Large intestine (tissue), 3 donors: Measurements from ENCODE around the gene CARD14. TPM values are rescaled to one million over a fixed set of nuclear protein-coding genes. Genes with fewer than 3 reads are reported as not detected.

Experiments used
- DNase-seq, 2 donors: peaks; one replicate each; pipeline versions ENCODE4 v3.0.0 to v3.0.0-alpha.2; 2013
- H3K27ac ChIP-seq: one replicate; pipeline ENCODE4 v1.5.1; 2013; ENCODE audit warnings: low read length
- H3K27me3 ChIP-seq: 2 replicates; pipeline ENCODE4 v1.6.1; 2013; ENCODE audit warnings: low read length; ENCODE audit not compliant: control insufficient read depth, insufficient read depth
- H3K36me3 ChIP-seq: 2 replicates; pipeline ENCODE4 v1.6.1; 2013; ENCODE audit warnings: low read length; ENCODE audit not compliant: control insufficient read depth, insufficient read depth
- H3K4me1 ChIP-seq: one replicate; pipeline ENCODE4 v1.6.1; 2013; ENCODE audit warnings: low read length; ENCODE audit not compliant: control insufficient read depth, insufficient read depth
- H3K4me3 ChIP-seq: one replicate; pipeline ENCODE4 v1.5.1; 2013; ENCODE audit warnings: low read length
- H3K9me3 ChIP-seq: one replicate; pipeline ENCODE4 v1.6.1; 2013; ENCODE audit warnings: mild to moderate bottlenecking, low read depth, low read length, moderate library complexity; ENCODE audit not compliant: control insufficient read depth
- WGBS: methylation state at CpG from one replicate; pipeline ENCODE4 v1.1.5; 2013; ENCODE audit warnings: low lambda C conversion rate; ENCODE audit not compliant: insufficient coverage; 5-methylcytosine and 5-hydroxymethylcytosine counted together
- polyA plus RNA-seq: library from polyadenylated mRNA; unstranded; fragments of 120-200 nt; gene quantifications from one replicate; pipeline ENCODE4 v1.2.1, GENCODE V29; 2013

Gene CARD14
- polyA plus RNA-seq, 1 donor, result 3.2 TPM

GRCh38 chr17:80183581-80184422 is 14.0 kb downstream of the CARD14 start:
- H3K4me3 ChIP-seq, result no peak overlapping the region
- H3K4me1 ChIP-seq, result no peaks in the 10 kb centered on the region
- H3K9me3 ChIP-seq, result no peaks in the 10 kb centered on the region
- peaks cover 2% of the 10 kb centered on the region for H3K27me3 ChIP-seq
- no peaks in the 10 kb centered on the region for H3K36me3 ChIP-seq
- no peak for DNase-seq
- no CpG with 5 or more reads among the region's 26 CpGs for WGBS
- H3K27ac ChIP-seq, result no peak overlapping the region

DNA sequence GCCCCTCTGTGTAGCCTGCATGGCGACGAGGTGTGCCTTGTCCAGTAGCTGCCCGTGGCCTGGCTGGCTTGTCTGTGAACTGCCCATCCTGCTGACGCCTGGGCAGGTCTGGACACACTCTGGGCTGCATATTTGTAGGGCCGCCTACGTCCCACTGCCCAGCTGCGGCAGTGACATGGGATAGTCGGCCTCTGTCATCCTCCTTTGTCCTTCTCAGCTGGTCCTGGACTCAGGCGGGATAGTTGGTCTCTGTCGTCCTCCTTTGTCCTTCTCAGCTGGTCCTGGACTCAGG is 14.5 kb downstream of the CARD14 start:
- peaks cover 6% of the 10 kb centered on the region for H3K27me3 ChIP-seq
- WGBS, result no CpG with 5 or more reads among the region's 10 CpGs
- DNase-seq, result no peak
- H3K4me1 ChIP-seq, result no peaks in the 10 kb centered on the region
- no peaks in the 10 kb centered on the region for H3K36me3 ChIP-seq
- no peaks in the 10 kb centered on the region for H3K9me3 ChIP-seq
- H3K27ac ChIP-seq, result no peak overlapping the region
- H3K4me3 ChIP-seq, result no peak overlapping the region

GRCh38 chr17:80185968-80186367 is 16.1 kb downstream of the CARD14 start:
- H3K27me3 ChIP-seq, result peaks cover 6% of the 10 kb centered on the region
- no peaks in the 10 kb centered on the region for H3K36me3 ChIP-seq
- WGBS, result 80% methylated on average over 1 of the region's 9 CpGs
- no peak overlapping the region for H3K27ac ChIP-seq
- no peaks in the 10 kb centered on the region for H3K4me1 ChIP-seq
- no peaks in the 10 kb centered on the region for H3K9me3 ChIP-seq
- no peak overlapping the region for H3K4me3 ChIP-seq
- DNase-seq, result no peak

DNA sequence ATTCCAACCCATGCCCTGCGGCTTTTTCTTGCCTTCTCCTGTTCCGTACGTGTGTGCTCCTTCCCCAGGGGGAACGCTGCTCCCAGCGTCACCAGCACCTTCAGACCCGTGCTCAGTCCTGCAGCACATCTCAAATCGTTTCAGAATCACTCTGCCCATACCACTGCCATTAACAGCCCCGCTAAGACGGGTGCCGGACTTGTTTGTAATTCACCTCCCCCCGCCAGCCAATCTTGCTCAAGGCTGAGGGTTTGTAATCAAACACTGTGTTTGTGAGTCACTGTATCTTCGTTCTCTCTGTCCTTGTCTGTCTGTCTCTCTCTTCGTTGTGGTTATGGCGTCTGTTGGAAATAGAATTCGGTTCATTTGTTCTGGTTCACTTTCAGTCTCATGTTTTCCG is 17.3 kb downstream of the CARD14 start:
- no peak for DNase-seq
- Histone ChIP-seq H3K27me3 (peaks cover 6% of the 10 kb centered on the region), H3K9me3 (no peaks in the 10 kb centered on the region), H3K27ac (no peak overlapping the region), H3K36me3 (no peaks in the 10 kb centered on the region), H3K4me1 (no peaks in the 10 kb centered on the region), H3K4me3 (no peak overlapping the region)
- no CpG with 5 or more reads among the region's 16 CpGs for WGBS

- no peaks in the 10 kb centered on the region for H3K9me3 ChIP-seq
- peaks cover 11% of the 10 kb centered on the region for H3K27me3 ChIP-seq
- no peak overlapping the region for H3K4me3 ChIP-seq
- no peak for DNase-seq
- no peaks in the 10 kb centered on the region for H3K36me3 ChIP-seq
- no CpG with 5 or more reads among the region's 18 CpGs for WGBS
- H3K4me1 ChIP-seq, result no peaks in the 10 kb centered on the region
- no peak overlapping the region for H3K27ac ChIP-seq
These were observed 17.7 kb downstream of the CARD14 start for GRCh38 chr17:80187515-80187941.

DNA sequence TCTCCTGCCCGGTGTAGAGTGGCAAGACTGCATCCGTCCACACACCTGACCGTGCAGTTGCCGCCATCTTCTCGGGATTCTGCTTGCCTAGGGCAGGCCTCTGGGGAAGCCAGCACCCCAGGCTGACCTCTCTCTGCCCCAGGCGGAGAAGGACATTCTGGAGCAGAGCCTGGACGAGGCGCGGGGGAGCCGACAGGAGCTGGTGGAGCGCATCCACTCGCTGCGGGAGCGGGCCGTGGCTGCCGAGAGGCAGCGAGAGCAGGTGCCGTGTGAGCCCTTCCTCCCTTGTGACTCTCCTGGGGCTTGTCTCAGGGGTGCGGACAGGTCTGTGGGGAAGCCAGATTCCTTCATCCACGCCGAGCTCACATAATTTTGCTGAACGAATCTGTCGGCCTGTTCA is 19.8 kb downstream of the CARD14 start:
- Histone ChIP-seq H3K36me3 (no peaks in the 10 kb centered on the region), H3K27me3 (peaks cover 11% of the 10 kb centered on the region), H3K9me3 (no peaks in the 10 kb centered on the region), H3K27ac (no peak overlapping the region), H3K4me1 (no peaks in the 10 kb centered on the region), H3K4me3 (no peak overlapping the region)
- no CpG with 5 or more reads among the region's 23 CpGs for WGBS
- DNase-seq, result no peak

- no CpG with 5 or more reads among the region's 10 CpGs for WGBS
These were observed 20.9 kb downstream of the CARD14 start for GRCh38 chr17:80190716-80191115.

GRCh38 chr17:80191192-80191591 is 21.4 kb downstream of the CARD14 start:
- Histone ChIP-seq H3K27ac (no peak overlapping the region), H3K9me3 (no peaks in the 10 kb centered on the region), H3K36me3 (no peaks in the 10 kb centered on the region), H3K4me1 (no peaks in the 10 kb centered on the region), H3K4me3 (no peak overlapping the region), H3K27me3 (peaks cover 13% of the 10 kb centered on the region)
- WGBS, result no CpG with 5 or more reads among the region's 20 CpGs
- DNase-seq, result no peak

More at GRCh38 chr17:80190716-80191115, 20.9 kb downstream of the CARD14 start:
- Histone ChIP-seq H3K36me3 (no peaks in the 10 kb centered on the region), H3K27me3 (peaks cover 13% of the 10 kb centered on the region), H3K27ac (no peak overlapping the region), H3K4me1 (no peaks in the 10 kb centered on the region), H3K9me3 (no peaks in the 10 kb centered on the region), H3K4me3 (no peak overlapping the region)
- DNase-seq, result no peak

- no peak overlapping the region for H3K4me3 ChIP-seq
- 80% methylated on average over 1 of the region's 29 CpGs for WGBS
- no peaks in the 10 kb centered on the region for H3K36me3 ChIP-seq
- no peaks in the 10 kb centered on the region for H3K4me1 ChIP-seq
- no peaks in the 10 kb centered on the region for H3K9me3 ChIP-seq
- DNase-seq, result peak in 1 of 2 donors; percentile 12
- H3K27me3 ChIP-seq, result peaks cover 13% of the 10 kb centered on the region
- no peak overlapping the region for H3K27ac ChIP-seq
These were observed 22.2 kb downstream of the CARD14 start for GRCh38 chr17:80191865-80192661.

- whole genome bisulfite sequencing, result no CpG with 5 or more reads among the region's 14 CpGs
- H3K9me3 ChIP-seq, result no peaks in the 10 kb centered on the region
- H3K27ac ChIP-seq, result no peak overlapping the region
- H3K4me1 ChIP-seq, result no peaks in the 10 kb centered on the region
- DNase-seq, result no peak
- no peaks in the 10 kb centered on the region for H3K36me3 ChIP-seq
- H3K27me3 ChIP-seq, result peaks cover 7% of the 10 kb centered on the region
- H3K4me3 ChIP-seq, result no peak overlapping the region
These were observed 25.3 kb downstream of the CARD14 start for GRCh38 chr17:80195141-80195540.
